Measurements from ENCODE around the gene RALGAPA1.

DNA sequence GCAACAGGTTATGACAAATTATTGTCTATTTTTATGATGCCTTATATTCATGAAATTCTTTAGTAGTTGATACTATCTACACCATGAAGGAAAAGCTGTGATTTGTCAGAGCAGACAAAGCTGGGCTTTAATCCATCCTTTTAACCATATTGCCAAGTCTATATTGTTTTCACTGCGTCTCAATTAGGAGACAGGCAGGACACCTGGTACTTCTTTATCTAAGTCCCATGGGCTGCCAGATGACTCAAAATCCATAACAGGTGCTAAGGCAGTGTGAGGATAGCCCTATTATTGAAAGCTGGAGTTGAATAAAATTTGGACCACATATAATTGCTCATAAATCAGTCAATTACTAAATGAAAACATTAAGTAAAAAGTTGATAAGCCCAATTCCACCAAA lies 252.5 kb downstream of the RALGAPA1 start:
- TF ChIP-seq, protein P1, sequence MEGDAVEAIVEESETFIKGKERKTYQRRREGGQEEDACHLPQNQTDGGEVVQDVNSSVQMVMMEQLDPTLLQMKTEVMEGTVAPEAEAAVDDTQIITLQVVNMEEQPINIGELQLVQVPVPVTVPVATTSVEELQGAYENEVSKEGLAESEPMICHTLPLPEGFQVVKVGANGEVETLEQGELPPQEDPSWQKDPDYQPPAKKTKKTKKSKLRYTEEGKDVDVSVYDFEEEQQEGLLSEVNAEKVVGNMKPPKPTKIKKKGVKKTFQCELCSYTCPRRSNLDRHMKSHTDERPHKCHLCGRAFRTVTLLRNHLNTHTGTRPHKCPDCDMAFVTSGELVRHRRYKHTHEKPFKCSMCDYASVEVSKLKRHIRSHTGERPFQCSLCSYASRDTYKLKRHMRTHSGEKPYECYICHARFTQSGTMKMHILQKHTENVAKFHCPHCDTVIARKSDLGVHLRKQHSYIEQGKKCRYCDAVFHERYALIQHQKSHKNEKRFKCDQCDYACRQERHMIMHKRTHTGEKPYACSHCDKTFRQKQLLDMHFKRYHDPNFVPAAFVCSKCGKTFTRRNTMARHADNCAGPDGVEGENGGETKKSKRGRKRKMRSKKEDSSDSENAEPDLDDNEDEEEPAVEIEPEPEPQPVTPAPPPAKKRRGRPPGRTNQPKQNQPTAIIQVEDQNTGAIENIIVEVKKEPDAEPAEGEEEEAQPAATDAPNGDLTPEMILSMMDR (IDR thresholded peaks at IDR 0.05; ENCODE audit: borderline replicate concordance, extremely low read depth, low read length, poor library complexity, severe bottlenecking), result no peak
- no peak for TF ChIP-seq EZH2 (IDR thresholded peaks at IDR 0.05; ENCODE audit: borderline replicate concordance, low read depth, low read length, severe bottlenecking)

Data from DND-41 (cell line).